DND-41 (cell line): ENCODE measurements around the gene TREML1.

Source experiments
- ATAC-seq: fragments of 200-7000 bp; cut with Tn5 transposase; 3 replicates; pipeline ENCODE4 v1.9.1; 2021; ENCODE audit warnings: low read depth; ENCODE audit not compliant: insufficient read depth
- DNase-seq: peaks from one replicate; pipeline ENCODE4 v3.0.0-alpha.2; 2020
- H2AFZ ChIP-seq: 2 replicates; pipeline ENCODE4 v1.6.0; 2012; ENCODE audit warnings: low read depth, low read length
- H3K27ac ChIP-seq: 2 replicates; pipeline ENCODE4 v1.5.1; 2012; ENCODE audit warnings: low read length, inconsistent platforms
- H3K27me3 ChIP-seq: fragments of 200-600 bp; sonication (generic); 2 replicates; pipeline ENCODE4 v1.6.0; 2012; ENCODE audit warnings: low read length, mild to moderate bottlenecking, inconsistent platforms; ENCODE audit not compliant: insufficient read depth, poor library complexity
- H3K36me3 ChIP-seq: 2 replicates; pipeline ENCODE4 v1.5.1; 2012; ENCODE audit warnings: low read length, inconsistent platforms; ENCODE audit not compliant: insufficient read depth
- H3K4me1 ChIP-seq: 2 replicates; pipeline ENCODE4 v1.5.1; 2012; ENCODE audit warnings: mild to moderate bottlenecking, low read length; ENCODE audit not compliant: insufficient read depth
- H3K4me2 ChIP-seq: 2 replicates; pipeline ENCODE4 v1.6.0; 2012; ENCODE audit warnings: mild to moderate bottlenecking, moderate library complexity, low read length, inconsistent platforms; ENCODE audit not compliant: insufficient read depth
- H3K4me3 ChIP-seq, 2 experiments: fragments of 200-600 bp in 1 of 2; shearing (Covaris generic) in 1 of 2; 2 replicates each; pipeline ENCODE4 v1.5.1; 2012 to 2016; ENCODE audit warnings: inconsistent platforms in 2 of 2, low read length in 2 of 2, mild to moderate bottlenecking in 2 of 2, low read depth in 1 of 2, moderate library complexity in 1 of 2
- H3K79me2 ChIP-seq: 2 replicates; pipeline ENCODE4 v1.6.0; 2012; ENCODE audit warnings: low read length, inconsistent platforms; ENCODE audit not compliant: insufficient read depth
- H3K9ac ChIP-seq: 2 replicates; pipeline ENCODE4 v1.6.0; 2012; ENCODE audit warnings: low read depth, mild to moderate bottlenecking, inconsistent platforms, low read length, moderate library complexity
- H3K9me3 ChIP-seq: 2 replicates; pipeline ENCODE4 v1.5.1; 2012; ENCODE audit warnings: low read length, moderate library complexity, mild to moderate bottlenecking, inconsistent platforms; ENCODE audit not compliant: insufficient read depth, severe bottlenecking
- H4K20me1 ChIP-seq: 2 replicates; pipeline ENCODE4 v1.6.0; 2012; ENCODE audit warnings: low read length; ENCODE audit not compliant: insufficient read depth
- EZH2 ChIP-seq: IDR thresholded peaks from 3 replicates; pipeline ENCODE4 v1.6.1; 2012; ENCODE audit warnings: borderline replicate concordance, low read depth, mild to moderate bottlenecking, moderate library complexity, low read length, inconsistent platforms; ENCODE audit not compliant: severe bottlenecking
- TF ChIP-seq, protein P1 (sequence below): IDR thresholded peaks from 2 replicates; pipeline ENCODE4 v1.5.1; 2012; ENCODE audit warnings: borderline replicate concordance, low read length, moderate library complexity, mild to moderate bottlenecking; ENCODE audit not compliant: poor library complexity, severe bottlenecking; ENCODE audit errors: extremely low read depth

The TREML1 gene

GRCh38 chr6:41194386-41194785 lies 40.2 kb upstream of the TREML1 start:
- H3K9ac ChIP-seq, result no peak overlapping the region
- H3K27ac ChIP-seq, result peak overlapping the region; percentile 39
- peaks cover 11% of the 10 kb centered on the region for H3K9me3 ChIP-seq
- H3K27me3 ChIP-seq, result no peaks in the 10 kb centered on the region
- TF ChIP-seq, protein P1, sequence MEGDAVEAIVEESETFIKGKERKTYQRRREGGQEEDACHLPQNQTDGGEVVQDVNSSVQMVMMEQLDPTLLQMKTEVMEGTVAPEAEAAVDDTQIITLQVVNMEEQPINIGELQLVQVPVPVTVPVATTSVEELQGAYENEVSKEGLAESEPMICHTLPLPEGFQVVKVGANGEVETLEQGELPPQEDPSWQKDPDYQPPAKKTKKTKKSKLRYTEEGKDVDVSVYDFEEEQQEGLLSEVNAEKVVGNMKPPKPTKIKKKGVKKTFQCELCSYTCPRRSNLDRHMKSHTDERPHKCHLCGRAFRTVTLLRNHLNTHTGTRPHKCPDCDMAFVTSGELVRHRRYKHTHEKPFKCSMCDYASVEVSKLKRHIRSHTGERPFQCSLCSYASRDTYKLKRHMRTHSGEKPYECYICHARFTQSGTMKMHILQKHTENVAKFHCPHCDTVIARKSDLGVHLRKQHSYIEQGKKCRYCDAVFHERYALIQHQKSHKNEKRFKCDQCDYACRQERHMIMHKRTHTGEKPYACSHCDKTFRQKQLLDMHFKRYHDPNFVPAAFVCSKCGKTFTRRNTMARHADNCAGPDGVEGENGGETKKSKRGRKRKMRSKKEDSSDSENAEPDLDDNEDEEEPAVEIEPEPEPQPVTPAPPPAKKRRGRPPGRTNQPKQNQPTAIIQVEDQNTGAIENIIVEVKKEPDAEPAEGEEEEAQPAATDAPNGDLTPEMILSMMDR, result no peak
- TF ChIP-seq EZH2, result no peak
- ATAC-seq, result no peak
- no peak overlapping the region for H2AFZ ChIP-seq
- no peaks in the 10 kb centered on the region for H4K20me1 ChIP-seq
- peaks cover 11% of the 10 kb centered on the region for H3K4me1 ChIP-seq
- no peak overlapping the region for H3K4me2 ChIP-seq
- DNase-seq, result no peak
- H3K36me3 ChIP-seq, result peaks cover 7% of the 10 kb centered on the region; the same call in 1 of the 2 replicates
- no peak overlapping the region for H3K4me3 ChIP-seq
- no peaks in the 10 kb centered on the region for H3K79me2 ChIP-seq

GRCh38 chr6:41193884-41194283 lies 39.7 kb upstream of the TREML1 start:
- DNase-seq, result no peak
- H3K79me2 ChIP-seq, result no peaks in the 10 kb centered on the region
- no peaks in the 10 kb centered on the region for H4K20me1 ChIP-seq
- no peak overlapping the region for H2AFZ ChIP-seq
- peaks cover 7% of the 10 kb centered on the region; the same call in 1 of the 2 replicates for H3K36me3 ChIP-seq
- no peaks in the 10 kb centered on the region for H3K27me3 ChIP-seq
- H3K4me1 ChIP-seq, result peaks cover 6% of the 10 kb centered on the region
- no peak overlapping the region for H3K27ac ChIP-seq
- H3K4me2 ChIP-seq, result no peak overlapping the region
- no peak for ATAC-seq
- H3K4me3 ChIP-seq, result no peak overlapping the region
- peaks cover 11% of the 10 kb centered on the region for H3K9me3 ChIP-seq
- H3K9ac ChIP-seq, result no peak overlapping the region
- no peak for TF ChIP-seq EZH2
- TF ChIP-seq, protein P1, result no peak

- peaks cover 7% of the 10 kb centered on the region; the same call in 1 of the 2 replicates for H3K36me3 ChIP-seq
- TF ChIP-seq EZH2, result no peak
- TF ChIP-seq, protein P1, result no peak
- peaks cover 11% of the 10 kb centered on the region for H3K9me3 ChIP-seq
- peaks cover under 1% of the 10 kb centered on the region for H3K4me1 ChIP-seq
- no peaks in the 10 kb centered on the region for H3K27me3 ChIP-seq
- no peak for DNase-seq
- no peak overlapping the region for H3K9ac ChIP-seq
- no peaks in the 10 kb centered on the region for H4K20me1 ChIP-seq
- H3K4me2 ChIP-seq, result no peak overlapping the region
- peak; percentile 22; the same call in 1 of the 3 replicates for ATAC-seq
- no peak overlapping the region for H3K4me3 ChIP-seq
- no peaks in the 10 kb centered on the region for H3K79me2 ChIP-seq
- no peak overlapping the region for H2AFZ ChIP-seq
- no peak overlapping the region for H3K27ac ChIP-seq
Observed at GRCh38 chr6:41193171-41193734, 39.1 kb upstream of the TREML1 start.
